H1 (cell line): ENCODE measurements around the gene ZNF304. TPM values are rescaled to one million over a fixed set of nuclear protein-coding genes. Genes with fewer than 3 reads are reported as not detected.

Experiments used
- ASH2L ChIP-seq: fragments of 200-600, 300-600 bp; sonication (generic); IDR thresholded peaks from one replicate; pipeline ENCODE4 v1.7.1; 2017; ENCODE audit warnings: low read length
- CHD2 ChIP-seq: IDR thresholded peaks from 2 replicates; pipeline ENCODE4 v1.6.1; 2012; ENCODE audit warnings: low read length, improper control_type of control experiment
- GTF2F1 ChIP-seq: IDR thresholded peaks from 2 replicates; pipeline ENCODE4 v1.6.1; 2012; ENCODE audit warnings: low read depth, low read length, improper control_type of control experiment, borderline replicate concordance
- RFX5 ChIP-seq: IDR thresholded peaks from 2 replicates; pipeline ENCODE4 v1.6.1; 2011; ENCODE audit warnings: low read depth, low read length, improper control_type of control experiment, borderline replicate concordance
- SIN3A ChIP-seq, 2 experiments: IDR thresholded peaks in 1 of 2; conservative IDR thresholded peaks in 1 of 2; 2 replicates each; pipeline ENCODE4 v1.6.1; 2011 to 2012; ENCODE audit warnings: low read length in 2 of 2, improper control_type of control experiment in 1 of 2, low read depth in 1 of 2, mild to moderate bottlenecking in 1 of 2
- SIX5 ChIP-seq: IDR thresholded peaks from 2 replicates; pipeline ENCODE4 v1.6.1; 2011; ENCODE audit warnings: mild to moderate bottlenecking, low read depth, low read length
- polyA plus RNA-seq, 7 experiments: library from polyadenylated mRNA; depleted of rRNA in 3 of 7; stranded (reverse) in 5 of 7; unstranded in 2 of 7; fragments of >200 nt in 5 of 7; fragments of 200-250 nt in 2 of 7; gene quantifications; 1 replicate in 5 of 7; 2 replicates in 1 of 7; 4 replicates in 1 of 7; pipeline versions ENCODE4 v1.2.1 to v1.2.3, GENCODE V29; 2011 to 2013; ENCODE audit warnings: missing spikeins in 2 of 7, mixed read lengths in 2 of 7
- total RNA-seq: library from RNA; stranded (reverse); fragmentation: NEBNext Ultra II Directional; extraction: Animal tissue kit (Norgen Biotek cat#: 25700); gene quantifications from 2 replicates; pipeline ENCODE4 v1.2.1, GENCODE V29; 2021

The ZNF304 gene
- total and polyA plus RNA-seq, 2 of the 8 experiments (the other 6 are each of a cell fraction or from before 2014, with no cell fraction given), result 4.3 to 10.5 TPM

DNA sequence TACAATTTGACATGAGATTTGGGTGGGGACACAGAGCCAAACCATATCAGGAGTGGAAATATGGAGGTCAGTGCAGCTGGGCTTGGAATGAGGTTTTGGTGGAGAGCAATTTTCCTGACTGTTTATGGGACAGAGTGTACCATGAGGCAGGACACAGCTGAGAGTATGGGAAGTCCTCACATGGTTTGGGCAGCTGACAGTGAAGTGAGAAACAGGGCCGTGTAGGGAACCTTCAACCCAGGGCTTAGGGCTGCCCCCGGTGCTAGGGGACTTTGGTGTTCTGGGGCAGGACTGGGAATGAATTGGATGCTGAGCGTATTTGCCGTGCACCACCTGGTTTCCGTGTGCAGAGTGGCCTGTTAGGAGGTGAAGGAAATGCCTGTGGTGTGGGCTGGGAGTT lies 44.6 kb downstream of the ZNF304 start (continued):
- TF ChIP-seq RFX5, result no peak
- no peak for TF ChIP-seq SIX5
- no peak for TF ChIP-seq SIN3A (conservative IDR thresholded peaks at IDR 0.05 in 1 of 2, IDR thresholded peaks at IDR 0.05 in 1 of 2; ENCODE audit: low read depth in 1 of 2, low read length in 2 of 2)
- no peak for TF ChIP-seq GTF2F1
- no peak for TF ChIP-seq ASH2L
- no peak for TF ChIP-seq CHD2
